HEK293 (cell line): ENCODE results near the gene MRNIP.

Experiments
- CTCF ChIA-PET: fragments of 350-600 bp; formaldehyde crosslinking; extraction: SDS; loops from one replicate; lab custom pipeline; 2021; ENCODE audit warnings: antibody characterized with exemption; lab: Yijun Ruan, JAX
- POLR2A ChIA-PET: fragments of 300-600 bp; formaldehyde crosslinking; extraction: SDS; loops from one replicate; lab custom pipeline; 2020; ENCODE audit warnings: antibody characterized with exemption, inconsistent platforms; lab: Yijun Ruan, JAX
- H3K27ac ChIP-seq: fragments of 200-500 bp; sonication (Bioruptor generic); 2 replicates; pipeline ENCODE4 v1.5.1; 2014; ENCODE audit warnings: low read depth, low read length, control low read depth, inconsistent platforms; ENCODE audit errors: extremely low read depth
- H3K36me3 ChIP-seq, 2 experiments: fragments of 200-500 bp in 1 of 2; sonication (Bioruptor generic) in 1 of 2; 1 replicate in 1 of 2; 2 replicates in 1 of 2; pipeline ENCODE4 v1.5.1; 2014 to 2017; ENCODE audit warnings: inconsistent platforms in 2 of 2, low read length in 2 of 2; ENCODE audit not compliant: control insufficient read depth in 2 of 2, insufficient read depth in 1 of 2
- H3K4me1 ChIP-seq: fragments of 200-500 bp; sonication (Bioruptor generic); 2 replicates; pipeline ENCODE4 v1.5.1; 2014; ENCODE audit warnings: mild to moderate bottlenecking, low read length, inconsistent platforms; ENCODE audit not compliant: control insufficient read depth, insufficient read depth
- H3K4me3 ChIP-seq: 2 replicates; pipeline ENCODE4 v1.5.1; 2011; ENCODE audit warnings: low read depth, mild to moderate bottlenecking, control low read depth, low read length, moderate library complexity
- H3K9me3 ChIP-seq: fragments of 200-500 bp; sonication (Bioruptor generic); 2 replicates; pipeline ENCODE4 v1.5.1; 2014; ENCODE audit warnings: low read depth, low read length, inconsistent platforms; ENCODE audit not compliant: control insufficient read depth, insufficient read depth
- KLF10 ChIP-seq: fragments of 450-650 bp; IDR thresholded peaks from 2 replicates; pipeline ENCODE4 v1.5.1; 2018; ENCODE audit warnings: missing biosample characterization, mild to moderate bottlenecking, missing genetic modification characterization
- KLF9 ChIP-seq: fragments of 450-650 bp; formaldehyde crosslinking; IDR thresholded peaks from 2 replicates; pipeline ENCODE4 v1.5.1; 2016; ENCODE audit warnings: missing biosample characterization, missing genetic modification characterization, low read depth
- MEIS1 ChIP-seq: sonication (generic); formaldehyde crosslinking; IDR thresholded peaks from 2 replicates; pipeline ENCODE4 v1.8.1; 2022; ENCODE audit warnings: missing genetic modification reagents, mild to moderate bottlenecking, borderline replicate concordance
- REPIN1 ChIP-seq: fragments of 450-650 bp; formaldehyde crosslinking; IDR thresholded peaks from 2 replicates; pipeline ENCODE4 v1.5.1; 2017; ENCODE audit warnings: missing biosample characterization, missing genetic modification characterization, low read depth
- TRIM28 ChIP-seq: IDR thresholded peaks from 2 replicates; pipeline ENCODE4 v1.6.1; 2011; ENCODE audit warnings: low read length, control low read depth, borderline replicate concordance
- YY2 ChIP-seq: fragments of 450-650 bp; formaldehyde crosslinking; IDR thresholded peaks from 2 replicates; pipeline ENCODE4 v1.5.1; 2016; ENCODE audit warnings: missing biosample characterization, missing genetic modification characterization
- ZBTB8A ChIP-seq: fragments of 450-650 bp; formaldehyde crosslinking; IDR thresholded peaks from 2 replicates; pipeline ENCODE4 v1.5.1; 2016; ENCODE audit warnings: missing biosample characterization, missing genetic modification characterization
- ZIC2 ChIP-seq: fragments of 450-650 bp; formaldehyde crosslinking; IDR thresholded peaks from 2 replicates; pipeline ENCODE4 v1.5.1; 2016; ENCODE audit warnings: missing biosample characterization, missing genetic modification characterization
- ZNF112 ChIP-seq: fragments of 450-650 bp; formaldehyde crosslinking; IDR thresholded peaks from 2 replicates; pipeline ENCODE4 v1.5.0; 2017; ENCODE audit warnings: missing biosample characterization, missing genetic modification characterization
- ZNF121 ChIP-seq: fragments of 450-650 bp; formaldehyde crosslinking; IDR thresholded peaks from 2 replicates; pipeline ENCODE4 v1.5.1; 2016; ENCODE audit warnings: missing biosample characterization, missing genetic modification characterization
- ZNF146 ChIP-seq: fragments of 450-650 bp; formaldehyde crosslinking; IDR thresholded peaks from 2 replicates; pipeline ENCODE4 v1.5.1; 2016; ENCODE audit warnings: missing biosample characterization, missing genetic modification characterization
- ZNF155 ChIP-seq: fragments of 450-650 bp; formaldehyde crosslinking; IDR thresholded peaks from 2 replicates; pipeline ENCODE4 v1.5.1; 2016; ENCODE audit warnings: missing biosample characterization, missing genetic modification characterization
- ZNF157 ChIP-seq: fragments of 450-650 bp; formaldehyde crosslinking; IDR thresholded peaks from 2 replicates; pipeline ENCODE4 v1.5.1; 2016; ENCODE audit warnings: missing biosample characterization, missing genetic modification characterization
- ZNF221 ChIP-seq: fragments of 450-650 bp; formaldehyde crosslinking; IDR thresholded peaks from 2 replicates; pipeline ENCODE4 v1.5.1; 2017; ENCODE audit warnings: missing biosample characterization, missing genetic modification characterization, borderline replicate concordance
- ZNF239 ChIP-seq: fragments of 450-650 bp; formaldehyde crosslinking; IDR thresholded peaks from 2 replicates; pipeline ENCODE4 v1.5.1; 2016; ENCODE audit warnings: missing biosample characterization, missing genetic modification characterization
- ZNF341 ChIP-seq: fragments of 450-650 bp; formaldehyde crosslinking; IDR thresholded peaks from 2 replicates; pipeline ENCODE4; 2016; ENCODE audit warnings: low read depth, missing biosample characterization, missing genetic modification characterization
- ZNF423 ChIP-seq: fragments of 450-650 bp; formaldehyde crosslinking; IDR thresholded peaks from 2 replicates; pipeline ENCODE4 v1.5.1; 2016; ENCODE audit warnings: missing biosample characterization, missing genetic modification characterization
- ZNF513 ChIP-seq: fragments of 450-650 bp; IDR thresholded peaks from 2 replicates; pipeline ENCODE4 v1.5.1; 2018; ENCODE audit warnings: missing biosample characterization, missing genetic modification characterization
- ZNF548 ChIP-seq: fragments of 450-650 bp; formaldehyde crosslinking; IDR thresholded peaks from 2 replicates; pipeline ENCODE4 v1.5.1; 2016; ENCODE audit warnings: missing biosample characterization, missing genetic modification characterization
- ZNF585B ChIP-seq: fragments of 450-650 bp; formaldehyde crosslinking; IDR thresholded peaks from 2 replicates; pipeline ENCODE4 v1.5.1; 2016; ENCODE audit warnings: missing biosample characterization, missing genetic modification characterization
- ZNF600 ChIP-seq: fragments of 450-650 bp; formaldehyde crosslinking; IDR thresholded peaks from 2 replicates; pipeline ENCODE4 v1.5.1; 2016; ENCODE audit warnings: missing biosample characterization, missing genetic modification characterization
- ZNF610 ChIP-seq: fragments of 450-650 bp; formaldehyde crosslinking; IDR thresholded peaks from 2 replicates; pipeline ENCODE4 v1.5.1; 2016; ENCODE audit warnings: missing biosample characterization, missing genetic modification characterization, borderline replicate concordance
- ZNF623 ChIP-seq: fragments of 450-650 bp; formaldehyde crosslinking; IDR thresholded peaks from 2 replicates; pipeline ENCODE4 v1.5.1; 2016; ENCODE audit warnings: missing biosample characterization, missing genetic modification characterization
- ZNF654 ChIP-seq: fragments of 450-650 bp; formaldehyde crosslinking; IDR thresholded peaks from 2 replicates; pipeline ENCODE4 v1.5.1; 2016; ENCODE audit warnings: low read depth, missing biosample characterization, missing genetic modification characterization
- ZNF76 ChIP-seq: fragments of 450-650 bp; formaldehyde crosslinking; IDR thresholded peaks from 2 replicates; pipeline ENCODE4; 2016; ENCODE audit warnings: low read depth, missing biosample characterization, missing genetic modification characterization, borderline replicate concordance
- ZNF768 ChIP-seq: fragments of 450-650 bp; formaldehyde crosslinking; IDR thresholded peaks from 2 replicates; pipeline ENCODE4 v1.5.1; 2018; ENCODE audit warnings: missing biosample characterization, mild to moderate bottlenecking, missing genetic modification characterization
- ZSCAN16 ChIP-seq: fragments of 450-650 bp; formaldehyde crosslinking; IDR thresholded peaks from 2 replicates; pipeline ENCODE4 v1.5.1; 2016; ENCODE audit warnings: missing biosample characterization, missing genetic modification characterization
- TF ChIP-seq, protein P1 (sequence below): fragments of 450-650 bp; formaldehyde crosslinking; IDR thresholded peaks from 2 replicates; pipeline ENCODE4 v1.5.1; 2017; ENCODE audit warnings: missing biosample characterization, missing genetic modification characterization
- TF ChIP-seq, protein P2 (sequence below): fragments of 450-650 bp; formaldehyde crosslinking; IDR thresholded peaks from 2 replicates; pipeline ENCODE4 v1.5.1; 2016; ENCODE audit warnings: missing biosample characterization, missing genetic modification characterization
- TF ChIP-seq, protein P3 (sequence below): fragments of 450-650 bp; formaldehyde crosslinking; IDR thresholded peaks from 2 replicates; pipeline ENCODE4 v1.5.1; 2016; ENCODE audit warnings: missing biosample characterization, missing genetic modification characterization
- TF ChIP-seq, protein P4 (sequence below): fragments of 450-650 bp; formaldehyde crosslinking; IDR thresholded peaks from 2 replicates; pipeline ENCODE4 v1.5.1; 2016; ENCODE audit warnings: missing biosample characterization, missing genetic modification characterization

The MRNIP gene

GRCh38 chr5:179801304-179802206 lies 57.1 kb downstream of the MRNIP start:
- Histone ChIP-seq H3K27ac (no peak overlapping the region), H3K4me3 (no peak overlapping the region), H3K4me1 (peaks cover 22% of the 10 kb centered on the region), H3K9me3 (no peaks in the 10 kb centered on the region), H3K36me3 (peaks cover 0 to 63% of the 10 kb centered on the region in 2 experiments; a peak in 1 of 3 replicates)
- ChIA-PET POLR2A (interaction anchor here (0.6 to 1.2 kb wide), 2 partner anchors 10 to 133 kb away, joined by 3 read pairs; no protein-coding TSS in a partner anchor), CTCF (interaction anchor here (0.6 kb wide), 1 partner anchor 107 kb away, joined by 3 read pairs; no protein-coding TSS in a partner anchor)
- TF ChIP-seq ZBTB8A (tag by site-specific recombination) (0 out of 2 replicates have a peak, but pooled peaks have one; percentile 14), ZSCAN16 (tag by site-specific recombination) (no peak), ZNF548 (tag by site-specific recombination) (no peak), MEIS1 (no peak), ZNF155 (tag by site-specific recombination) (no peak), ZNF654 (peak; percentile 50), ZNF585B (tag by site-specific recombination) (no peak), REPIN1 (tag by site-specific recombination) (no peak), TRIM28 (no peak), ZNF221 (tag by site-specific recombination) (no peak), KLF10 (tag by site-specific recombination) (no peak), ZNF146 (no peak), ZNF423 (tag by site-specific recombination) (no peak), ZNF513 (no peak), ZNF121 (tag by site-specific recombination) (no peak), KLF9 (tag by site-specific recombination) (no peak), ZNF341 (tag by site-specific recombination) (no peak), ZNF157 (no peak), ZNF768 (tag by site-specific recombination) (no peak), ZNF112 (tag by site-specific recombination) (no peak), ZIC2 (peak; percentile 28; the same call in 1 of the 2 replicates), ZNF239 (tag by site-specific recombination) (0 out of 2 replicates have a peak, but pooled peaks have one; percentile 35), ZNF610 (tag by site-specific recombination) (no peak), ZNF76 (tag by site-specific recombination) (no peak), ZNF623 (tag by site-specific recombination) (no peak), ZNF600 (tag by site-specific recombination) (peak; percentile 69), YY2 (tag by site-specific recombination) (no peak)
- TF ChIP-seq, protein P1, sequence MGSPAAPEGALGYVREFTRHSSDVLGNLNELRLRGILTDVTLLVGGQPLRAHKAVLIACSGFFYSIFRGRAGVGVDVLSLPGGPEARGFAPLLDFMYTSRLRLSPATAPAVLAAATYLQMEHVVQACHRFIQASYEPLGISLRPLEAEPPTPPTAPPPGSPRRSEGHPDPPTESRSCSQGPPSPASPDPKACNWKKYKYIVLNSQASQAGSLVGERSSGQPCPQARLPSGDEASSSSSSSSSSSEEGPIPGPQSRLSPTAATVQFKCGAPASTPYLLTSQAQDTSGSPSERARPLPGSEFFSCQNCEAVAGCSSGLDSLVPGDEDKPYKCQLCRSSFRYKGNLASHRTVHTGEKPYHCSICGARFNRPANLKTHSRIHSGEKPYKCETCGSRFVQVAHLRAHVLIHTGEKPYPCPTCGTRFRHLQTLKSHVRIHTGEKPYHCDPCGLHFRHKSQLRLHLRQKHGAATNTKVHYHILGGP (tag by site-specific recombination) = no peak
- TF ChIP-seq, protein P2, sequence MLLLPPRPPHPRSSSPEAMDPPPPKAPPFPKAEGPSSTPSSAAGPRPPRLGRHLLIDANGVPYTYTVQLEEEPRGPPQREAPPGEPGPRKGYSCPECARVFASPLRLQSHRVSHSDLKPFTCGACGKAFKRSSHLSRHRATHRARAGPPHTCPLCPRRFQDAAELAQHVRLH (tag by site-specific recombination) = no peak
- TF ChIP-seq, protein P3, sequence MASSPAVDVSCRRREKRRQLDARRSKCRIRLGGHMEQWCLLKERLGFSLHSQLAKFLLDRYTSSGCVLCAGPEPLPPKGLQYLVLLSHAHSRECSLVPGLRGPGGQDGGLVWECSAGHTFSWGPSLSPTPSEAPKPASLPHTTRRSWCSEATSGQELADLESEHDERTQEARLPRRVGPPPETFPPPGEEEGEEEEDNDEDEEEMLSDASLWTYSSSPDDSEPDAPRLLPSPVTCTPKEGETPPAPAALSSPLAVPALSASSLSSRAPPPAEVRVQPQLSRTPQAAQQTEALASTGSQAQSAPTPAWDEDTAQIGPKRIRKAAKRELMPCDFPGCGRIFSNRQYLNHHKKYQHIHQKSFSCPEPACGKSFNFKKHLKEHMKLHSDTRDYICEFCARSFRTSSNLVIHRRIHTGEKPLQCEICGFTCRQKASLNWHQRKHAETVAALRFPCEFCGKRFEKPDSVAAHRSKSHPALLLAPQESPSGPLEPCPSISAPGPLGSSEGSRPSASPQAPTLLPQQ (tag by site-specific recombination) = no peak
- TF ChIP-seq, protein P4, sequence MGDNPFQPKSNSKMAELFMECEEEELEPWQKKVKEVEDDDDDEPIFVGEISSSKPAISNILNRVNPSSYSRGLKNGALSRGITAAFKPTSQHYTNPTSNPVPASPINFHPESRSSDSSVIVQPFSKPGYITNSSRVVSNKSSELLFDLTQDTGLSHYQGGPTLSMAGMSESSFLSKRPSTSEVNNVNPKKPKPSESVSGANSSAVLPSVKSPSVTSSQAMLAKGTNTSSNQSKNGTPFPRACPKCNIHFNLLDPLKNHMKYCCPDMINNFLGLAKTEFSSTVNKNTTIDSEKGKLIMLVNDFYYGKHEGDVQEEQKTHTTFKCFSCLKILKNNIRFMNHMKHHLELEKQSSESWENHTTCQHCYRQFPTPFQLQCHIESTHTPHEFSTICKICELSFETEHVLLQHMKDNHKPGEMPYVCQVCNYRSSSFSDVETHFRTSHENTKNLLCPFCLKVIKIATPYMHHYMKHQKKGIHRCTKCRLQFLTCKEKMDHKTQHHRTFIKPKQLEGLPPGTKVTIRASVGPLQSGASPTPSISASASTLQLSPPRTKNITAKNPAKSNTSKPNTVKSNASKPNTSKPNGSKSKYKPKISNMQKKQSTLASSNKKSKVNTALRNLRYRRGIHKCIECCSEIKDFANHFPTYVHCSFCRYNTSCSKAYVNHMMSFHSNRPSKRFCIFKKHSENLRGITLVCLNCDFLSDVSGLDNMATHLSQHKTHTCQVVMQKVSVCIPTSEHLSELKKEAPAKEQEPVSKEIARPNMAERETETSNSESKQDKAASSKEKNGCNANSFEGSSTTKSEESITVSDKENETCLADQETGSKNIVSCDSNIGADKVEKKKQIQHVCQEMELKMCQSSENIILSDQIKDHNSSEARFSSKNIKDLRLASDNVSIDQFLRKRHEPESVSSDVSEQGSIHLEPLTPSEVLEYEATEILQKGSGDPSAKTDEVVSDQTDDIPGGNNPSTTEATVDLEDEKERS (tag by site-specific recombination) = no peak
